Upper lobe of right lung (tissue), 1 donor: Measurements from ENCODE around the gene NT5DC3. TPM values are rescaled to one million over a fixed set of nuclear protein-coding genes. Genes with fewer than 3 reads are reported as not detected.

Source experiments
- ATAC-seq: fragments of 200-7000 bp; cut with Tn5 transposase; one replicate; pipeline ENCODE4 v1.9.1; 2020; ENCODE audit warnings: mild to moderate bottlenecking, moderate library complexity
- DNase-seq: peaks from one replicate; pipeline ENCODE4 v3.0.0-alpha.2; 2020
- H3K27ac ChIP-seq: fragments of 200-600 bp; one replicate; pipeline ENCODE4 v1.8.0; 2022
- H3K27me3 ChIP-seq: fragments of 200-600 bp; one replicate; pipeline ENCODE4 v1.8.0; 2022; ENCODE audit warnings: mild to moderate bottlenecking
- H3K36me3 ChIP-seq: fragments of 200-600 bp; one replicate; pipeline ENCODE4 v1.8.0; 2022
- H3K4me1 ChIP-seq: fragments of 200-600 bp; one replicate; pipeline ENCODE4 v1.8.0; 2022
- H3K4me3 ChIP-seq: fragments of 200-600 bp; one replicate; pipeline ENCODE4 v1.8.0; 2022; ENCODE audit warnings: mild to moderate bottlenecking
- H3K9me3 ChIP-seq: fragments of 200-600 bp; one replicate; pipeline ENCODE4 v1.8.0; 2022
- CTCF ChIP-seq: fragments of 200-600 bp; IDR thresholded peaks from one replicate; pipeline ENCODE4 v1.8.0; 2022; ENCODE audit warnings: antibody characterized with exemption
- intact Hi-C: fragments of 100-400 bp; cut with DNase I; formaldehyde crosslinking; loops from one replicate; pipeline ENCODE4 v1.11.0; 2022
- total RNA-seq: library from RNA; stranded (reverse); fragmentation: NEBNext Ultra II Directional; extraction: Animal tissue kit (Norgen Biotek cat#: 25700); gene quantifications from one replicate; pipeline ENCODE4 v1.2.1, GENCODE V29; 2021
- donor health status: DM: no; HTN: yes; CAD: no; lungs with severe emphysema.

Gene NT5DC3
- total RNA-seq, 1 donor from 2014 or later: 6.5 TPM

DNA sequence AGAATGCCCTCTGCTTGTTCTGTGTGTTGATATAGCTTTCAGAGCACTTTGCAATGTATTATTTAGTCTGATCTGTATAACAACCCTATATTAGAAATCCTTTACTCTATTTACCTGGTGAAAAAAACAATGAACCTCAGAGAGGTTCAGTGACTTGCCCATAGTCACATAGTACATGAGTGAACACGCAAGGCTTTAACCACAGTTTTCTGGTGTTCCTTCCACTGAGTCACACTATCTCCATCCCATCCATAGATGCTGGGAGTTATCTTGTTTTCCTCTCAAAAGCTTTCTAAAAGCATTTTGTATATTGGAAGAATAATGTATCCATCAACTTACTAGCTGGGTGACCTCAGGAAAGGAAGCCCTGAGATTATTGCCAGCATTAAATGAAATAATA lies 104.5 kb downstream of the NT5DC3 start:
- no peak for ATAC-seq
- no peak overlapping the region for H3K4me3 ChIP-seq
- no peaks in the 10 kb centered on the region for H3K27me3 ChIP-seq
- H3K4me1 ChIP-seq: no peaks in the 10 kb centered on the region
- no peaks in the 10 kb centered on the region for H3K36me3 ChIP-seq
- TF ChIP-seq CTCF: no peak
- no peak overlapping the region for H3K27ac ChIP-seq
- intact Hi-C loops: no loop called here
- DNase-seq: no peak
- H3K9me3 ChIP-seq: no peaks in the 10 kb centered on the region

- Histone ChIP-seq H3K36me3 (no peaks in the 10 kb centered on the region), H3K4me1 (no peaks in the 10 kb centered on the region), H3K27ac (no peak overlapping the region), H3K9me3 (peaks cover 3% of the 10 kb centered on the region), H3K27me3 (no peaks in the 10 kb centered on the region), H3K4me3 (no peak overlapping the region)
- intact Hi-C loops: no loop called here
- ATAC-seq (no peak), DNase-seq (no peak)
- TF ChIP-seq CTCF: no peak
These were observed 105.7 kb downstream of the NT5DC3 start for GRCh38 chr12:103735291-103735690.

DNA sequence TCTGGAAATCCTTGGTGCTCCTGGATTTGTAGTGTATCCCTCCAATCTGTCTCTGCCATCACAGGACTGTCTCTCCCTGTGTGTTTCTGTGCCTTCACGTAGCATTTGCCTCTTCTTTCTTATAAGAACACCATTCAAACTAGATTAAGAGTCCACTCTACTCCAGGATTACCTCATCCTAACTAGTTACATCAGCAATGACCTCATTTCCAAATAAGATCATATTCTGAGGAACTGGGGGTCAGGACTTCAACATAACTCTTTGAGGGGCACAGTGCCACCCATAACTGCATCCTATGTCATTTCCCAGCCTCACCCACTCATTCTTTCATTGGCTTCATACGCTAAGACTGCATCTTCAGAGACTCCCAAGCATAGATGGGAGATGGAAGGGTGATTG lies 106.2 kb downstream of the NT5DC3 start:
- no peak for DNase-seq
- Histone ChIP-seq H3K27ac (no peak overlapping the region), H3K27me3 (no peaks in the 10 kb centered on the region), H3K4me3 (no peak overlapping the region), H3K9me3 (peaks cover 3% of the 10 kb centered on the region), H3K4me1 (no peaks in the 10 kb centered on the region), H3K36me3 (no peaks in the 10 kb centered on the region)
- intact Hi-C loops: no loop called here
- TF ChIP-seq CTCF: no peak
- no peak for ATAC-seq

DNA sequence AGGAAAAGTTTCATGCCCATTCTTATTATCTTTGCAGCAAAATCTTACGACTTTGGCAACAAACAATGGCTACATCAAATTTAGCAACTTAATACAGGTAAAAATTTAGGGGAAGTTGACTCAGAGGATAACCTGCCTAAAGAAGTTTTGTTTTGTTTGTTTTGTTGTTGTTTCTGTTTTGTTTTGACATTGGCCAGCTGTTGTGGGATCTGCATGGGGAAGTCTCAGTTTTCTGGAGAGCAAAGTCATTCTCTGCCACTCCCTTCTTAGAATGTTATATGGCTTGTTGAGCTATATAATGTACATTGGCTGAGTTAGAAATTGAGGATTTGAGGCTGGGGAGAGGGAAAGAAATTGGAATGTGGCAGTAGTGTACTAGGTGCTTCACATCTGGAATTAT lies 109.5 kb downstream of the NT5DC3 start:
- no peak for TF ChIP-seq CTCF
- DNase-seq: no peak
- no peak for ATAC-seq
- intact Hi-C loops: no loop called here
- Histone ChIP-seq H3K4me3 (no peak overlapping the region), H3K9me3 (peaks cover 3% of the 10 kb centered on the region), H3K36me3 (no peaks in the 10 kb centered on the region), H3K4me1 (no peaks in the 10 kb centered on the region), H3K27me3 (no peaks in the 10 kb centered on the region), H3K27ac (no peak overlapping the region)

GRCh38 chr12:103729499-103729898 lies 111.5 kb downstream of the NT5DC3 start:
- TF ChIP-seq CTCF: no peak
- Histone ChIP-seq H3K27ac (no peak overlapping the region), H3K4me1 (no peaks in the 10 kb centered on the region), H3K4me3 (no peak overlapping the region), H3K27me3 (no peaks in the 10 kb centered on the region), H3K36me3 (no peaks in the 10 kb centered on the region), H3K9me3 (peaks cover 3% of the 10 kb centered on the region)
- intact Hi-C loops: no loop called here
- no peak for DNase-seq
- ATAC-seq: no peak

DNA sequence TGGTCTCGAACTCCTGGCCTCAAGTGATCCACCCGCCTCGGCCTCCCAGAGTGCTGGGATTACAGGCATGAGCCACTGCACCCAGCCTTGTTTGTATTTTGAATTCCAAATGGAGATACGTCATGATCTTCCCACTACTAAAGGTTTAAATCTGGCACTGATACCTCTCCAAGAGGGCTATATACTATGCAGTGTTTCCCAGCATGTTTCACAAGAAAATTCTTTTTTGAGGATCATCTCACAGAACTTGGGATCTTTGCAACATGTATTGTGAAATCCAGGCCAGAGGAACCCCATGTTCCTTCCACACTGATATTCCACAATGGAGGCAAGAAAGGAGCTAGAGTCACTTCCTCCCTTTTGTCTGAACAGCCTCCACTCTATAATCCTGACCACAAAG lies 112.7 kb downstream of the NT5DC3 start:
- intact Hi-C loops: no loop called here
- DNase-seq (no peak), ATAC-seq (no peak)

More for the DNA sequence above, 112.7 kb downstream of the NT5DC3 start:
- H3K4me3 ChIP-seq: no peak overlapping the region
- peaks cover 3% of the 10 kb centered on the region for H3K9me3 ChIP-seq
- no peak for TF ChIP-seq CTCF
- no peaks in the 10 kb centered on the region for H3K27me3 ChIP-seq
- no peaks in the 10 kb centered on the region for H3K36me3 ChIP-seq
- no peak overlapping the region for H3K27ac ChIP-seq
- H3K4me1 ChIP-seq: no peaks in the 10 kb centered on the region
